G401.6 (cell line): ENCODE measurements around the gene ATP11C.
"Not testable (repeated sequence)": the region's sequence is repeated elsewhere in the genome, so short reads cannot be mapped to it uniquely, and the experiment has no call there.

Experiments
- FAIRE-seq: peaks from 2 replicates; lab custom pipeline; 2012; peaks lifted over from hg19 to GRCh38; lab: Jason Lieb, UNC

The ATP11C gene

DNA sequence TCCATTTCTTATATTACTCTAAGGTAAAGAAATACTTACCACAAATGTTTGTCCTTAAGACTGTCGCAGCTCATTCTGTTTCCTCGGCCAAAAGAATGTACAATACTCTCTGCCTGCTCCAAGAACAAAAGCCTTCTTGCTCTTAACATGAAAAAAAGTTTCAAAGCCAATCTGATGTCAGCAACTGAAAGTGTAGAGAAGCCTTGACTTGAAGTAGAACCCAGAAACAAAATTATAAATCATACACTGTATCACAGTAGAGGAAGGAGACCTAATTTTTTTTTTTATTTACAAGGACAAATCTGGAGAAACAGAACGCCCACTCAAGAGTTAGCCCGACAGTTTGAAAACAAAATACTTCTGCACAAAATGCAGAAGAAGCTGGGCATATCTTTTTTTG lies 224.8 kb downstream of the ATP11C start, which contains the start of gene MCF2:
MCF2 (minus strand) TSS at position 101 of the 400 bp plus-strand sequence. CDS start 56,423 bp downstream, outside the sequence.
- FAIRE-seq: no peak

DNA sequence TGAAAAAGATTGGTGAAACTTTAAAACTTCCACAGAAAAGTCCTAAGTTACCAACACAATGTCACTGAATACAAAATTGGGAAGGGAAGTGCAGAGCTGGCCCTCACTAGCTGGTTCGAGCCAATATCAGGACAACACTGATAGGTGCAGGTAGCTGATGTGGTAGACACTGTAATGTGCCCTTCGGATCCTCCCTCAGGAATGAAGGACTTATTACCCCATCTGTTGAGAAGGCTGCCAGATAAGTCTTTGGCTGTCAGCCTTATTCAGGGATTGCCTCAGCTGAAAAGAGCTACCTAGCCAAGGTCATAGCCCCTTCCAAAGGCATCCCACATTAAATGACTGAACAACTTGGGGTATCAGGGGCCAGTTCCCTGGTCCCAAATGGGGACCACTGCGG lies 230.2 kb downstream of the ATP11C start:
- no peak for FAIRE-seq

- FAIRE-seq: no peak
Measured at GRCh38 chrX:139692908-139693307, 239.9 kb downstream of the ATP11C start.

DNA sequence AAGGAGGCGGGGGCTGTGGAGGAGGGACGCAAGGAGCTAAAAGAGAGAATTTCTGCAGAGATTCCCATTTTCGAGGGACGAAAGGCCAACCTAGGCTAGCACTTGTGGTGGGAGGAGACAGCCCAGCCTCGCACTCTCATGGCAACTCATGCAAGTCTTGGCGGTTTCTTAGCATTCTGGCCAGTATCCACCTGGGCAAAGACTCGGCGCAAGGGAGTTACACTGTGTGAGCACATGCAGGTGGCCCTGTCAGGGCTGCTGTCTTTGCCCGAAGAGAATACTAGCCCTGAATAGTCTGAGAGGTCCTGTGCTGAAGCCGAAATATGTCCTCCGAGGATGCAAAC lies 240.4 kb downstream of the ATP11C start:
- no peak for FAIRE-seq

GRCh38 chrX:139691843-139692505 lies 240.9 kb downstream of the ATP11C start:
- no peak for FAIRE-seq

DNA sequence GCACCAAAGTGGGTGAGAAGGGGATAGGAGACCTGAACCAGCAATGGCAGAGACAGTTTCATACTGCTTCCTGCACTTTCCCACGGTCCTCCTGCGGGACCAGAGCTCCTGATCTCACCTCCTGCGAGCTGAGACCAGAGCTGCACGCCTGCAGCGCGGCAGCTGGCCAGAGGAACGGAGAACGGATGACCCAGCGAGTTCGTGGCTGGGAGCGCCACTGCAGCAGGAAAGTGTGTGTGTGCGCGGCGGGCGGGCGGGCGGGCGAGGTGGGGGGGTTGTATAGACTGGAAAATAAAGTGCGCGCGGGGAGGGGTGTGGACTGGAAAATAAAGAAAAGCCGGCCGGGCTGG lies 241.4 kb downstream of the ATP11C start:
- FAIRE-seq: no peak

DNA sequence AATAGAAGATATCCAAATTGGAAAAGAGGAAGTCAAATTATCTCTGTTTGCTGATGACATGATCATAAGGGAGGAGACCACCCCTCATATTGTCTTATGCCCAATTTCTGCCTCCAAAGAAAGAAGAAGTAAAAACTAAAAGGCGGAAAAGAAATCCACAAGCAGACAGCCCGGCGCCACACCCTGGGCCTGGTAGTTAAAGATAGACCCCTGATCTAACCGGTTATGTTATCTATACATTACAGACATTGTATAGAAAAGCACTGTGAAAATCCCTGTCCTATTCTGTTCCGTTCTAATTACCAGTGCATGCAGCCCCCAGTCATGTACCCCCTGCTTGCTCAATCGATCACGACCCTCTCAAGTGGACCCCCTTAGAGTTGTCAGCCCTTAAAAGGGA lies 247.7 kb downstream of the ATP11C start:
- not testable (repeated sequence) for FAIRE-seq

GRCh38 chrX:139680356-139680755 lies 252.5 kb downstream of the ATP11C start:
- no peak for FAIRE-seq
